GM18520 (cell line): Measurements from ENCODE around the gene TRAK1.
"Not testable (repeated sequence)": the region's sequence is repeated elsewhere in the genome, so short reads cannot be mapped to it uniquely, and the experiment has no call there.

Experiments used
- ATAC-seq: cut with Tn5 transposase; IDR thresholded peaks from one replicate; pipeline ENCODE4 v1.9.1; 2021; ENCODE audit not compliant: unreplicated experiment

TRAK1 gene, protein sequence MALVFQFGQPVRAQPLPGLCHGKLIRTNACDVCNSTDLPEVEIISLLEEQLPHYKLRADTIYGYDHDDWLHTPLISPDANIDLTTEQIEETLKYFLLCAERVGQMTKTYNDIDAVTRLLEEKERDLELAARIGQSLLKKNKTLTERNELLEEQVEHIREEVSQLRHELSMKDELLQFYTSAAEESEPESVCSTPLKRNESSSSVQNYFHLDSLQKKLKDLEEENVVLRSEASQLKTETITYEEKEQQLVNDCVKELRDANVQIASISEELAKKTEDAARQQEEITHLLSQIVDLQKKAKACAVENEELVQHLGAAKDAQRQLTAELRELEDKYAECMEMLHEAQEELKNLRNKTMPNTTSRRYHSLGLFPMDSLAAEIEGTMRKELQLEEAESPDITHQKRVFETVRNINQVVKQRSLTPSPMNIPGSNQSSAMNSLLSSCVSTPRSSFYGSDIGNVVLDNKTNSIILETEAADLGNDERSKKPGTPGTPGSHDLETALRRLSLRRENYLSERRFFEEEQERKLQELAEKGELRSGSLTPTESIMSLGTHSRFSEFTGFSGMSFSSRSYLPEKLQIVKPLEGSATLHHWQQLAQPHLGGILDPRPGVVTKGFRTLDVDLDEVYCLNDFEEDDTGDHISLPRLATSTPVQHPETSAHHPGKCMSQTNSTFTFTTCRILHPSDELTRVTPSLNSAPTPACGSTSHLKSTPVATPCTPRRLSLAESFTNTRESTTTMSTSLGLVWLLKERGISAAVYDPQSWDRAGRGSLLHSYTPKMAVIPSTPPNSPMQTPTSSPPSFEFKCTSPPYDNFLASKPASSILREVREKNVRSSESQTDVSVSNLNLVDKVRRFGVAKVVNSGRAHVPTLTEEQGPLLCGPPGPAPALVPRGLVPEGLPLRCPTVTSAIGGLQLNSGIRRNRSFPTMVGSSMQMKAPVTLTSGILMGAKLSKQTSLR

GRCh38 chr3:42090973-42091731 lies at the start of gene TRAK1:
Gene TRAK1, plus strand, starts transcription at chr3:42091357. Its CDS starts 113 bp downstream, at chr3:42091470.
- no peak for ATAC-seq

DNA sequence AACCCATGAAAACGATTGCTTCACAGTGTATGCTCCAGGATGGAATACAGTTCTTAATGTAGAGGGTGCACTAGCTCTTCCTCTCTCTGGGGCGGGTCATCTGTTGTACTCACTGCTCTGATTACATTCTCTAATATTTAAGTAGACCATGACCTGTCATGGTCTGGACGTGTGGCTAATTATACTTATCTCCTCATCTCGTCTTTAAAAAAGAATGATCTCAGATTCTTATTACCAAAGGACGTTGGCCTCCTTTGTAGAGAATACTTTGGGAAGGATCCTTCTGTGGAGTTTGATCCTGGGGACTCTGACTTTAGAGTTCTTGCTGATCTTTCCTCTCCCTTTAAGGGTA lies 48.4 kb upstream of the TRAK1 start:
- no peak for ATAC-seq

- ATAC-seq, result no peak
Measured at GRCh38 chr3:42043099-42043813, 47.9 kb upstream of the TRAK1 start.

DNA sequence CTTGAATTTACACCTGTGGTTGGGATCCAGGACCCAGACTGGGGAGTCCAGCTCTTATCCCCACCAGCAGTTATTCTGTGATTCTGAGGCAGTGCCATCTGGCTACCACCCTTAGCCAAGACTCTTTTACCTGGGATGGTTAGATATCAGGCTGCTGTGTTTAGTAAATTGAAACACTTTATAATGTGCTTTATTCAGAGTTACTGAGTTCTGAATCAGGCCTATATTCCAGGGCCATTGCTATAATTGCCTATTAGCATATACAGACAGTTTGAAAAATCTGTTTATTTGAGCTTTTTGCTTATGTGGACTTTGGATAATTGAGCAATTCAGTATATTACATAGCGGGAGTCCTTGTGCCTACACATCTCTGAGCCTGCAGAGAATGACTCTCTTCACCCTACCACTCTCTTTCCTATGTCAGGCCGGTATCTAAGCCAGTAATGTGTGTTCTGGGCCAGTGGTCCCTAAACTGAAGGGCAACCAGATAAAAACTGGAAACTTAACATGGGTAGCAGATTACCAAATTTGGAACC lies 45.4 kb upstream of the TRAK1 start:
- no peak for ATAC-seq

GRCh38 chr3:42048526-42048925 lies 42.6 kb upstream of the TRAK1 start:
- not testable (repeated sequence) for ATAC-seq

DNA sequence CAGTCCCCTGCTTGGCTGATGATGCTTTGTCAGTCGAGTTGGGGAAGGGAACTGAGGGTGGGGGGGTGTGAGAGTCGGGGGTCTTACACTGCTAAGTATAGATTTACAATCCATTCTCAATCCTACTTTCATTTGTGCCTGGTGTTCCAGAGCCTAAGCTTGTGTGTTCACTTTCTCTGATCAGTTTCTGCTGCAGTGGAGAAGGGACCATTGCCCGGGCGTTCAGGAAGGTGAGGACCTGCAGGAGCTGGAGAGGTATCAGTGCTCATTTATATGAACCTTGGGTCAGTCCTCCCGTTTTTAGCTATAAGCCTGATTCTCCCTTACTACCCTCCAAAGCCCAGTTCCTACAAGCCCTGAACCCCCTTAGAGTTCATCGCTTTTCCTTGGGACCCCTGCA lies 41.0 kb upstream of the TRAK1 start:
- ATAC-seq, result no peak

GRCh38 chr3:42051384-42052131 lies 39.6 kb upstream of the TRAK1 start:
- ATAC-seq, result no peak

DNA sequence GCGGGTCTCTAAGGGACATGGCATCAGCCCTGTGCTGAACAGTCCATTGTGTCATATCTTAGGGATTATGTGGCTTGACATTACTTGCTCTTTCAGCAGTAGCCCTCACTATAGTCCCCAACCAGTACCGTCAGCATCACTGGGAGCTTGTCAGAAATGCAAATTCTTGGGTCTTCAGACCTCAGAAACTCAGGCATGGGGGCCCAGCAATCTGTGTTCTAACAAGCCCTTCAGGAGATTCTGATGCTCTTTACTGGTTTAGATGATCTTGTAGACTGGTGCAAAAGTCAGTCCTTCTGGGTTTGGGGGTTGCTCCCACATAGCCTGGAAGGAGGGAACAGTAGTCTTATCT lies 39.0 kb upstream of the TRAK1 start:
- no peak for ATAC-seq

GRCh38 chr3:42052484-42053351 lies 38.4 kb upstream of the TRAK1 start:
- ATAC-seq, result no peak

GRCh38 chr3:42053476-42053875 lies 37.7 kb upstream of the TRAK1 start:
- ATAC-seq, result no peak

DNA sequence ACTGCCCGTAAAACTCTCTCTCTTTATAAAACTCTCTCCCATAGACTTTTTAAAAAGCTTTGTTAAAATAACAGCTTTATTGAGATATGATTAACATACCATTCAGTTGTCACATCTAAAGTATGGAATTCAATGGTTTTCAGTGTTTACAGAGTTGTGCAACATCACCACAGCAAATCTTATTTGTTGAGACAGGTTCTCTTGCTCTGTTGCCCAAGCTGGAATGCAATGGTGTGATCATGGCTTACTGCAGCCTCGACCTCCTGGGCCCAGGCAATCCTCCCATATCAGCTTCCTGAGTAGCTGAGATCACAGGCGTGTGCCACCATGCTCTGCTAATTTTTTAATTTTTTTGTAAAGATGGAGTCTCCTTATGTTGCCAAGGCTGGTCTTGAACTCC lies 35.9 kb upstream of the TRAK1 start:
- no peak for ATAC-seq

- no peak for ATAC-seq
Measured at GRCh38 chr3:42056840-42057239, 34.3 kb upstream of the TRAK1 start.

- no peak for ATAC-seq
Measured at GRCh38 chr3:42057561-42058211, 33.5 kb upstream of the TRAK1 start.

DNA sequence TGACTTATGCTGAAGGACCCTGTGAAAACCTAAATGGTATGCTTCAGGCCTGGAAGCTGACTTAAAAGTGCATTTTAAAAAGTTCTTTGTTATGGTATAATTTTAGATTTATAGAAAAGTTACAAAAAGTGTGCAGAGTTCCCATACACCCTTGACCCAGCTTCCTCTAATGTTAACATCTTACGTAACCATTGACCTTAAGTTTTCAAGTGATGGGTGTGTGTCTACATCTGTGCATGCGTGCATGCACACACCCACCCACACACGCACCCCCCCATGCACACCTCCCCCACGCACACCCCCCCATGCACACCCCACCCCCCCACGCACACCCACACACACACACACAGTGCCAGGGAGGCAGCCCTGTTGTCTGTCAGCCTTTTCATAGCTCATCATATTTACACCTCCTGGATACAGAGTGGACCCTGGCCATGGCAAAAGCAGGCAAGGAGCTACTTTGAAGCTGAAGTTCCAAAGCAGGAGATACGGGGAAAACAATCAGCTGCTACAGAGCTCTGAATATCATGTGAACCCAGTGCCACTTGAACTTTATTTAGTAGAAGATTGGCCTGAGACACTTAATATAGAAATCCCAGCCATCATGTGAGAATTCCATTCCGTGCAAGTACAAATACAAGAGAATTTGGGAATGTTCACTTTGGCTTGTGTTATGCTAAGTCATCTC lies 30.0 kb upstream of the TRAK1 start:
- no peak for ATAC-seq

DNA sequence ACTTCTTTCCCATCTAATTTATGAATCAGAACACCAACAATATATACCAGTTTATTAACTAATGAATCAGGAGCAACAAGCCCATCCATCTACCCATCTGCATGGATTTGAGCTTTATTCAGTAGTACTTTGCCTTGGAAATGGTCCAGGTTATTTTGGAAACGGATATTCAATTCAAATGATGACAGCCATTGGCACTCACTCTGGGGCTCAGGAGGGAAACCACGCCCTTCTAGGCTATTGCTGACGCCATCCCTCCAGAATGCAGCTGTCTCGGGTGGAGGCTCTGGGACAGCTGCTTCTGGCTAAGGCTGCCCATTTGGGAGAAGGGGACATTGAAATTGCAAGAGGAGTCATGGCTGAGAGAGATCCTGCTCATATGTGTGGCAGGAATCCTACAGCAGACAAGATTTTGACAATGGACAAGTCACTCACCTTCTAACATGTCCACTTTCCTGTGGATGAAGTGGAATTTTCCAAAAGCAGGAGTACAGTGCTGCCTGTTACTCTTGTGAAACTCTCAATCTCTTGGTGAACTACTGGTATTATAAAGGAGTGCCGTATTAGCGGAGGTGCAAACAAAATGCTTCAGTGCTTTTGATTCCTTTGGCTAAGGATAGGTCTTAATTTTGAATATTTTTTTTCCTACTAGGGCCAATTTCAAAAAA lies 29.3 kb upstream of the TRAK1 start:
- no peak for ATAC-seq

- no peak for ATAC-seq
Measured at GRCh38 chr3:42062464-42062863, 28.7 kb upstream of the TRAK1 start.

DNA sequence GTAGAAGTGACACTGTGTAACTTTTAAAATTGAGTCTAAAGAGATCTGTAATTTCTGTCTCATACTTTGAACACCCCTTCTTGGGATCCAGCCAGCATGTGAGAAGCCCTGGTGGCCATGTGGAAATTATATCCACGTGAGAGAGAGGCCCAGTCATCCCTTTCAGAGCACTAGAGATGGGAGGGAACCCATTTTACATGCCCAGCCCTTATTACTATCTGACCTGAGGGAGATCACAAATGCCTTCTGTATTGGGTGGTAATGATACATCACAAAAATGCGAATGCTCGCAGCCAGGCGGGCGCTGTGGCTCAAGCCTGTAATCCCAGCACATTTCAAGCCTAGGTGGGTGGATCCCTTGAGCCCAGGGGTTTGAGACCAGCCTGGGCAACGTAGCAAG lies 27.3 kb upstream of the TRAK1 start:
- no peak for ATAC-seq
